HEK293 (cell line): ENCODE measurements around the gene POGZ.

Source experiments
- CTCF ChIA-PET: fragments of 350-600 bp; formaldehyde crosslinking; extraction: SDS; loops from one replicate; lab custom pipeline; 2021; ENCODE audit warnings: antibody characterized with exemption; lab: Yijun Ruan, JAX
- POLR2A ChIA-PET: fragments of 300-600 bp; formaldehyde crosslinking; extraction: SDS; loops from one replicate; lab custom pipeline; 2020; ENCODE audit warnings: antibody characterized with exemption, inconsistent platforms; lab: Yijun Ruan, JAX
- H3K27ac ChIP-seq: fragments of 200-500 bp; sonication (Bioruptor generic); 2 replicates; pipeline ENCODE4 v1.5.1; 2014; ENCODE audit warnings: low read depth, low read length, control low read depth, inconsistent platforms; ENCODE audit errors: extremely low read depth
- H3K36me3 ChIP-seq, 2 experiments: fragments of 200-500 bp in 1 of 2; sonication (Bioruptor generic) in 1 of 2; 1 replicate in 1 of 2; 2 replicates in 1 of 2; pipeline ENCODE4 v1.5.1; 2014 to 2017; ENCODE audit warnings: inconsistent platforms in 2 of 2, low read length in 2 of 2; ENCODE audit not compliant: control insufficient read depth in 2 of 2, insufficient read depth in 1 of 2
- H3K4me1 ChIP-seq: fragments of 200-500 bp; sonication (Bioruptor generic); 2 replicates; pipeline ENCODE4 v1.5.1; 2014; ENCODE audit warnings: mild to moderate bottlenecking, low read length, inconsistent platforms; ENCODE audit not compliant: control insufficient read depth, insufficient read depth
- H3K4me3 ChIP-seq: 2 replicates; pipeline ENCODE4 v1.5.1; 2011; ENCODE audit warnings: low read depth, mild to moderate bottlenecking, control low read depth, low read length, moderate library complexity
- H3K9me3 ChIP-seq: fragments of 200-500 bp; sonication (Bioruptor generic); 2 replicates; pipeline ENCODE4 v1.5.1; 2014; ENCODE audit warnings: low read depth, low read length, inconsistent platforms; ENCODE audit not compliant: control insufficient read depth, insufficient read depth
- EGR2 ChIP-seq: fragments of 450-650 bp; formaldehyde crosslinking; IDR thresholded peaks from 2 replicates; pipeline ENCODE4 v1.5.1; 2016; ENCODE audit warnings: low read depth, missing biosample characterization, missing genetic modification characterization
- GLIS1 ChIP-seq: fragments of 450-650 bp; formaldehyde crosslinking; IDR thresholded peaks from 2 replicates; pipeline ENCODE4 v1.5.1; 2016; ENCODE audit warnings: missing biosample characterization, missing genetic modification characterization
- KLF1 ChIP-seq: fragments of 450-650 bp; formaldehyde crosslinking; IDR thresholded peaks from 2 replicates; pipeline ENCODE4 v1.5.1; 2016; ENCODE audit warnings: missing biosample characterization, missing genetic modification characterization
- KLF16 ChIP-seq: fragments of 450-650 bp; formaldehyde crosslinking; IDR thresholded peaks from 2 replicates; pipeline ENCODE4 v1.5.1; 2017; ENCODE audit warnings: missing biosample characterization, missing genetic modification characterization
- KLF8 ChIP-seq: fragments of 450-650 bp; formaldehyde crosslinking; IDR thresholded peaks from 2 replicates; pipeline ENCODE4 v1.5.1; 2016; ENCODE audit warnings: missing biosample characterization, missing genetic modification characterization
- ZBTB49 ChIP-seq: fragments of 450-650 bp; formaldehyde crosslinking; IDR thresholded peaks from 2 replicates; pipeline ENCODE4 v1.5.1; 2016; ENCODE audit warnings: missing biosample characterization, missing genetic modification characterization, low read depth
- ZBTB8A ChIP-seq: fragments of 450-650 bp; formaldehyde crosslinking; IDR thresholded peaks from 2 replicates; pipeline ENCODE4 v1.5.1; 2016; ENCODE audit warnings: missing biosample characterization, missing genetic modification characterization
- ZFHX2 ChIP-seq: fragments of 450-650 bp; formaldehyde crosslinking; conservative IDR thresholded peaks from 2 replicates; pipeline ENCODE4 v1.5.1; 2016; ENCODE audit warnings: missing biosample characterization, missing genetic modification characterization
- ZFP3 ChIP-seq: fragments of 450-650 bp; formaldehyde crosslinking; IDR thresholded peaks from 2 replicates; pipeline ENCODE4 v1.5.1; 2016; ENCODE audit warnings: low read depth, missing biosample characterization, missing genetic modification characterization
- ZFP41 ChIP-seq: fragments of 450-650 bp; formaldehyde crosslinking; IDR thresholded peaks from 2 replicates; pipeline ENCODE4 v1.5.1; 2016; ENCODE audit warnings: missing biosample characterization, missing genetic modification characterization, borderline replicate concordance
- ZIC2 ChIP-seq: fragments of 450-650 bp; formaldehyde crosslinking; IDR thresholded peaks from 2 replicates; pipeline ENCODE4 v1.5.1; 2016; ENCODE audit warnings: missing biosample characterization, missing genetic modification characterization
- ZNF19 ChIP-seq: fragments of 450-650 bp; formaldehyde crosslinking; IDR thresholded peaks from 2 replicates; pipeline ENCODE4; 2016; ENCODE audit warnings: missing biosample characterization, missing genetic modification characterization, low read depth
- ZNF341 ChIP-seq: fragments of 450-650 bp; formaldehyde crosslinking; IDR thresholded peaks from 2 replicates; pipeline ENCODE4; 2016; ENCODE audit warnings: low read depth, missing biosample characterization, missing genetic modification characterization
- ZNF366 ChIP-seq: fragments of 450-650 bp; formaldehyde crosslinking; conservative IDR thresholded peaks from 2 replicates; pipeline ENCODE4 v1.5.1; 2016; ENCODE audit warnings: missing biosample characterization, missing genetic modification characterization
- ZNF394 ChIP-seq: fragments of 450-650 bp; formaldehyde crosslinking; IDR thresholded peaks from 2 replicates; pipeline ENCODE4 v1.5.1; 2016; ENCODE audit warnings: missing biosample characterization, missing genetic modification characterization, mild to moderate bottlenecking, moderate library complexity, borderline replicate concordance
- ZNF398 ChIP-seq: fragments of 450-650 bp; formaldehyde crosslinking; IDR thresholded peaks from 2 replicates; pipeline ENCODE4 v1.5.1; 2017; ENCODE audit warnings: missing biosample characterization, missing genetic modification characterization
- ZNF433 ChIP-seq: fragments of 450-650 bp; formaldehyde crosslinking; IDR thresholded peaks from 2 replicates; pipeline ENCODE4 v1.5.1; 2016; ENCODE audit warnings: missing biosample characterization, missing genetic modification characterization, low read depth
- ZNF513 ChIP-seq: fragments of 450-650 bp; IDR thresholded peaks from 2 replicates; pipeline ENCODE4 v1.5.1; 2018; ENCODE audit warnings: missing biosample characterization, missing genetic modification characterization
- ZNF530 ChIP-seq: fragments of 450-650 bp; formaldehyde crosslinking; IDR thresholded peaks from 2 replicates; pipeline ENCODE4 v1.5.1; 2016; ENCODE audit warnings: low read depth, missing biosample characterization, missing genetic modification characterization
- ZNF830 ChIP-seq: fragments of 450-650 bp; IDR thresholded peaks from 2 replicates; pipeline ENCODE4 v1.5.0; 2018; ENCODE audit warnings: missing biosample characterization, missing genetic modification characterization, low read depth, mild to moderate bottlenecking, moderate library complexity
- ZSCAN18 ChIP-seq: fragments of 450-650 bp; formaldehyde crosslinking; IDR thresholded peaks from 2 replicates; pipeline ENCODE4 v1.5.1; 2016; ENCODE audit warnings: missing biosample characterization, missing genetic modification characterization

Gene POGZ

GRCh38 chr1:151371370-151372057 is 87.8 kb downstream of the POGZ start (continued):
- no peak for TF ChIP-seq EGR2 (tag by site-specific recombination)

GRCh38 chr1:151370211-151370911 is 88.9 kb downstream of the POGZ start:
- POLR2A ChIA-PET: interaction anchor here (0.8 kb wide), 1 partner anchor 29 kb away, joined by 4 read pairs; the partner anchor contains the start of gene PSMB4
- peaks cover 0 to 40% of the 10 kb centered on the region in 2 experiments; a peak in 2 of 3 replicates for H3K36me3 ChIP-seq
- CTCF ChIA-PET: interaction anchor here (1.2 to 1.7 kb wide), 2 partner anchors 28 to 30 kb away, joined by 4 to 11 read pairs; no protein-coding TSS in a partner anchor
- peaks cover 12% of the 10 kb centered on the region for H3K4me1 ChIP-seq
- no peak overlapping the region for H3K4me3 ChIP-seq
- no peaks in the 10 kb centered on the region for H3K9me3 ChIP-seq
- TF ChIP-seq KLF16 (tag by site-specific recombination) (no peak), ZFHX2 (tag by site-specific recombination) (peak; percentile 13; the same call in 1 of the 2 replicates), KLF8 (tag by site-specific recombination) (no peak), ZNF341 (peak; percentile 55)
- H3K27ac ChIP-seq: no peak overlapping the region

- Histone ChIP-seq H3K9me3 (no peaks in the 10 kb centered on the region), H3K4me3 (no peak overlapping the region), H3K4me1 (peaks cover 12% of the 10 kb centered on the region), H3K36me3 (peaks cover 0 to 48% of the 10 kb centered on the region in 2 experiments; a peak in 2 of 3 replicates), H3K27ac (no peak overlapping the region)
- POLR2A ChIA-PET: interaction anchor here (0.8 kb wide), 1 partner anchor 29 kb away, joined by 4 read pairs; the partner anchor contains the start of gene PSMB4
- TF ChIP-seq ZBTB49 (tag by site-specific recombination) (no peak), KLF1 (peak; percentile 72)
- CTCF ChIA-PET: interaction anchor here (1.2 to 1.7 kb wide), 2 partner anchors 28 to 29 kb away, joined by 4 to 11 read pairs; no protein-coding TSS in a partner anchor
These were observed 89.7 kb downstream of the POGZ start for GRCh38 chr1:151369621-151370048.

GRCh38 chr1:151369302-151369610 is 90.0 kb downstream of the POGZ start:
- CTCF ChIA-PET: interaction anchor here (2.4 kb wide), 1 partner anchor 28 kb away, joined by 8 read pairs; no protein-coding TSS in a partner anchor
- Histone ChIP-seq H3K36me3 (peaks cover 0 to 51% of the 10 kb centered on the region in 2 experiments; a peak in 2 of 3 replicates), H3K9me3 (no peaks in the 10 kb centered on the region), H3K4me1 (peaks cover 12% of the 10 kb centered on the region), H3K4me3 (no peak overlapping the region), H3K27ac (no peak overlapping the region)
- POLR2A ChIA-PET: interaction anchor here (0.6 kb wide), 1 partner anchor 19 kb away, joined by 5 read pairs; no protein-coding TSS in a partner anchor
- no peak for TF ChIP-seq ZNF530 (tag by site-specific recombination)
- TF ChIP-seq ZIC2 (tag by site-specific recombination): no peak
- no peak for TF ChIP-seq ZNF513 (tag by site-specific recombination)
- no peak for TF ChIP-seq ZSCAN18 (tag by site-specific recombination)
- no peak for TF ChIP-seq ZBTB8A (tag by site-specific recombination)
- TF ChIP-seq ZNF830 (tag by site-specific recombination): no peak
- no peak for TF ChIP-seq ZNF366 (tag by site-specific recombination)
- no peak for TF ChIP-seq ZNF394 (tag by site-specific recombination)
- TF ChIP-seq ZNF433 (tag by site-specific recombination): no peak
- no peak for TF ChIP-seq GLIS1 (tag by site-specific recombination)
- no peak for TF ChIP-seq ZFP41 (tag by site-specific recombination)
- TF ChIP-seq ZFP3: no peak
- no peak for TF ChIP-seq ZNF19 (tag by site-specific recombination)
- no peak for TF ChIP-seq ZNF398 (tag by site-specific recombination)
